Panc1 (cell line): ENCODE data around the gene GTF2A1L. TPM values are rescaled to one million over a fixed set of nuclear protein-coding genes. Genes with fewer than 3 reads are reported as not detected.

Experiments used
- ATAC-seq: fragments of 200-7000 bp; cut with Tn5 transposase; 2 replicates; pipeline ENCODE4 v1.9.1; 2020; ENCODE audit warnings: mild to moderate bottlenecking, moderate library complexity
- BruUV-seq: library from RNA; stranded (reverse); fragments of 400-500 nt; replicated peaks from 2 replicates; lab custom pipeline; 2021; lab: Mats Ljungman, UMichigan
- CTCF ChIA-PET: fragments of 300-600 bp; sonication (Branson Sonifier 250); formaldehyde crosslinking; loops from one replicate; lab custom pipeline; 2022; ENCODE audit warnings: antibody characterized with exemption; lab: Charles Lee
- POLR2A ChIA-PET: fragments of 300-600 bp; sonication (Branson Sonifier 250); formaldehyde crosslinking; loops from one replicate; lab custom pipeline; 2022; ENCODE audit warnings: antibody characterized with exemption; lab: Charles Lee
- DNase-seq: peaks from one replicate; pipeline ENCODE4 v3.0.0-alpha.2; 2010; ENCODE audit warnings: low read depth, low spot score
- H3K27ac ChIP-seq: 2 replicates; pipeline ENCODE4 v1.5.1; 2011; ENCODE audit warnings: mild to moderate bottlenecking, low read length, inconsistent platforms
- H3K27me3 ChIP-seq: fragments of 200-500 bp; sonication (Bioruptor generic); 2 replicates; pipeline ENCODE4 v1.6.0; 2014; ENCODE audit warnings: low read length, inconsistent platforms; ENCODE audit not compliant: control insufficient read depth, insufficient read depth
- H3K36me3 ChIP-seq: fragments of 200-500 bp; sonication (Bioruptor generic); 2 replicates; pipeline ENCODE4 v1.5.1; 2014; ENCODE audit warnings: inconsistent platforms, mild to moderate bottlenecking, low read length, moderate library complexity; ENCODE audit not compliant: control insufficient read depth, insufficient read depth
- H3K4me1 ChIP-seq: 2 replicates; pipeline ENCODE4 v1.5.1; 2011; ENCODE audit warnings: inconsistent platforms, mild to moderate bottlenecking, low read length, moderate library complexity; ENCODE audit not compliant: control insufficient read depth, insufficient read depth
- H3K4me3 ChIP-seq, 2 experiments: 2 replicates each; pipeline ENCODE4 v1.5.1; 2011 to 2012; ENCODE audit warnings: low read depth in 2 of 2, low read length in 2 of 2, mild to moderate bottlenecking in 2 of 2, inconsistent platforms in 1 of 2, moderate library complexity in 1 of 2
- H3K9me3 ChIP-seq: fragments of 200-500 bp; sonication (Bioruptor generic); 2 replicates; pipeline ENCODE4 v1.5.1; 2014; ENCODE audit warnings: low read depth, mild to moderate bottlenecking, inconsistent platforms, low read length, moderate library complexity; ENCODE audit not compliant: control insufficient read depth, insufficient read depth
- CTCF ChIP-seq: fragments of 450-650 bp; IDR thresholded peaks from 2 replicates; pipeline ENCODE4 v1.5.1; 2017; ENCODE audit warnings: mild to moderate bottlenecking
- POLR2AphosphoS5 ChIP-seq: IDR thresholded peaks from 2 replicates; pipeline ENCODE4 v1.6.1; 2012; ENCODE audit warnings: mild to moderate bottlenecking, low read depth, low read length, moderate library complexity
- REST ChIP-seq, 2 experiments: IDR thresholded peaks; 2 replicates each; pipeline ENCODE4 v1.6.1; 2011 to 2012; ENCODE audit warnings: low read depth in 2 of 2, control low read depth in 1 of 2, low read length in 1 of 2, mild to moderate bottlenecking in 1 of 2, moderate library complexity in 1 of 2; ENCODE audit not compliant: insufficient read depth in 1 of 2
- SIN3A ChIP-seq: IDR thresholded peaks from 2 replicates; pipeline ENCODE4 v1.6.1; 2012; ENCODE audit warnings: low read depth, mild to moderate bottlenecking, low read length, moderate library complexity, borderline replicate concordance; ENCODE audit not compliant: insufficient read depth
- TCF7L2 ChIP-seq: IDR thresholded peaks from 2 replicates; pipeline ENCODE4 v1.6.1; 2011; ENCODE audit warnings: mild to moderate bottlenecking, low read depth, low read length, inconsistent platforms
- in situ Hi-C: cut with HindIII; loops from 2 replicates; pipeline ENCODE4 v1.10.0; 2016; ENCODE audit warnings: low sequenced_read_pairs, low pct_unique_long_range_greater_than_20kb
- intact Hi-C: fragments of 100-400 bp; cut with micrococcal nuclease; formaldehyde crosslinking; loops from one replicate; pipeline ENCODE4 v1.10.0; 2022; ENCODE audit not compliant: unreplicated experiment
- total RNA-seq: library from RNA; stranded (reverse); gene quantifications from one replicate; pipeline ENCODE4 v1.2.1, GENCODE V29; 2021; ENCODE audit not compliant: unreplicated experiment

Gene GTF2A1L
- total RNA-seq, 1 experiment from 2014 or later = not detected

- BruUV-seq = no TSS peak
- no peak for DNase-seq
- no peak for ATAC-seq
- Histone ChIP-seq H3K4me3 (no peak overlapping the region), H3K27ac (no peak overlapping the region), H3K36me3 (no peaks in the 10 kb centered on the region), H3K4me1 (no peaks in the 10 kb centered on the region), H3K27me3 (peaks cover 2% of the 10 kb centered on the region; the same call in 1 of the 2 replicates), H3K9me3 (no peaks in the 10 kb centered on the region)
- in situ Hi-C loops (no loop called here), intact Hi-C loops (loop anchor here (10.0 kb wide), 1 partner anchor 115 kb away; no protein-coding TSS in a partner anchor)
- ChIA-PET POLR2A (no interaction called here), CTCF (no interaction called here)
- TF ChIP-seq REST (IDR thresholded peaks at IDR 0.05; ENCODE audit: insufficient read depth in 1 of 2, low read depth in 2 of 2, low read length in 1 of 2) (no peak), SIN3A (no peak), CTCF (no peak), TCF7L2 (no peak), POLR2AphosphoS5 (no peak)
Measured at GRCh38 chr2:48719480-48720177, 102.0 kb downstream of the GTF2A1L start.

GRCh38 chr2:48721158-48721557, 103.5 kb downstream of the GTF2A1L start:
- in situ Hi-C loops (no loop called here), intact Hi-C loops (loop anchor here (10.0 kb wide), 1 partner anchor 116 kb away; no protein-coding TSS in a partner anchor)
- no peaks in the 10 kb centered on the region for H3K36me3 ChIP-seq
- ChIA-PET POLR2A (no interaction called here), CTCF (no interaction called here)
- no peaks in the 10 kb centered on the region for H3K9me3 ChIP-seq
- BruUV-seq = no TSS peak
- no peak overlapping the region for H3K27ac ChIP-seq
- TF ChIP-seq TCF7L2 (no peak), POLR2AphosphoS5 (no peak), SIN3A (no peak), CTCF (no peak), REST (IDR thresholded peaks at IDR 0.05; ENCODE audit: insufficient read depth in 1 of 2, low read depth in 2 of 2, low read length in 1 of 2) (no peak)
- no peaks in the 10 kb centered on the region for H3K4me1 ChIP-seq
- H3K4me3 ChIP-seq = no peak overlapping the region
- no peak for ATAC-seq
- DNase-seq = no peak
- H3K27me3 ChIP-seq = peaks cover 2% of the 10 kb centered on the region; the same call in 1 of the 2 replicates
